Rectal smooth muscle tissue (tissue), 1 donor: Measurements from ENCODE around the gene FBXL2.
"Not testable (repeated sequence)": the region's sequence is repeated elsewhere in the genome, so short reads cannot be mapped to it uniquely, and the experiment has no call there.

Experiments
- H3K27ac ChIP-seq: one replicate; pipeline ENCODE4 v1.7.0; 2013; ENCODE audit warnings: low read depth, low read length, inconsistent platforms
- H3K27me3 ChIP-seq: one replicate; pipeline ENCODE4 v1.7.0; 2013; ENCODE audit warnings: low read length; ENCODE audit not compliant: control insufficient read depth, insufficient read depth
- H3K36me3 ChIP-seq: one replicate; pipeline ENCODE4 v1.7.0; 2013; ENCODE audit warnings: low read length; ENCODE audit not compliant: control insufficient read depth, insufficient read depth
- H3K4me1 ChIP-seq: one replicate; pipeline ENCODE4 v1.7.0; 2013; ENCODE audit warnings: low read length; ENCODE audit not compliant: control insufficient read depth, insufficient read depth
- H3K4me3 ChIP-seq: one replicate; pipeline ENCODE4 v1.7.0; 2013; ENCODE audit warnings: low read length
- H3K9ac ChIP-seq: one replicate; pipeline ENCODE4 v1.7.0; 2013; ENCODE audit warnings: low read length

FBXL2 gene

GRCh38 chr3:33394403-33395054 lies 117.3 kb downstream of the FBXL2 start:
- no peaks in the 10 kb centered on the region for H3K27me3 ChIP-seq
- H3K4me1 ChIP-seq: no peaks in the 10 kb centered on the region
- H3K4me3 ChIP-seq: no peak overlapping the region
- H3K36me3 ChIP-seq: peaks cover 32% of the 10 kb centered on the region
- no peak overlapping the region for H3K9ac ChIP-seq
- H3K27ac ChIP-seq: no peak overlapping the region

GRCh38 chr3:33395900-33396299 lies 118.7 kb downstream of the FBXL2 start:
- H3K4me3 ChIP-seq: no peak overlapping the region
- H3K9ac ChIP-seq: no peak overlapping the region
- peaks cover 33% of the 10 kb centered on the region for H3K36me3 ChIP-seq
- H3K27ac ChIP-seq: no peak overlapping the region
- no peaks in the 10 kb centered on the region for H3K27me3 ChIP-seq
- no peaks in the 10 kb centered on the region for H3K4me1 ChIP-seq

GRCh38 chr3:33398410-33398809 lies 121.2 kb downstream of the FBXL2 start:
- peaks cover 34% of the 10 kb centered on the region for H3K36me3 ChIP-seq
- H3K27ac ChIP-seq: no peak overlapping the region
- no peak overlapping the region for H3K4me3 ChIP-seq
- no peaks in the 10 kb centered on the region for H3K4me1 ChIP-seq
- H3K9ac ChIP-seq: no peak overlapping the region
- H3K27me3 ChIP-seq: no peaks in the 10 kb centered on the region

- Histone ChIP-seq H3K4me1 (no peaks in the 10 kb centered on the region), H3K27me3 (no peaks in the 10 kb centered on the region), H3K36me3 (peaks cover 28% of the 10 kb centered on the region), H3K9ac (no peak overlapping the region), H3K27ac (no peak overlapping the region), H3K4me3 (no peak overlapping the region)
Observed at GRCh38 chr3:33401781-33402180, 124.5 kb downstream of the FBXL2 start.

GRCh38 chr3:33402936-33403335 lies 125.7 kb downstream of the FBXL2 start:
- no peak overlapping the region for H3K27ac ChIP-seq
- H3K4me3 ChIP-seq: no peak overlapping the region
- peaks cover 24% of the 10 kb centered on the region for H3K36me3 ChIP-seq
- H3K4me1 ChIP-seq: no peaks in the 10 kb centered on the region
- no peaks in the 10 kb centered on the region for H3K27me3 ChIP-seq
- no peak overlapping the region for H3K9ac ChIP-seq

GRCh38 chr3:33403756-33404155 lies 126.5 kb downstream of the FBXL2 start:
- Histone ChIP-seq H3K36me3 (peaks cover 23% of the 10 kb centered on the region), H3K27me3 (no peaks in the 10 kb centered on the region), H3K4me3 (no peak overlapping the region)

GRCh38 chr3:33410816-33411215 lies 133.6 kb downstream of the FBXL2 start:
- not testable (repeated sequence) for H3K27ac ChIP-seq, H3K9ac ChIP-seq, H3K4me3 ChIP-seq, H3K27me3 ChIP-seq, H3K4me1 ChIP-seq
- H3K36me3 ChIP-seq: peaks cover 22% of the 10 kb centered on the region

More at GRCh38 chr3:33403756-33404155, 126.5 kb downstream of the FBXL2 start:
- Histone ChIP-seq H3K4me1 (no peaks in the 10 kb centered on the region), H3K27ac (no peak overlapping the region), H3K9ac (no peak overlapping the region)

- no peaks in the 10 kb centered on the region for H3K27me3 ChIP-seq
- H3K4me3 ChIP-seq: no peak overlapping the region
- no peak overlapping the region for H3K27ac ChIP-seq
- no peaks in the 10 kb centered on the region for H3K4me1 ChIP-seq
- peaks cover 12% of the 10 kb centered on the region for H3K36me3 ChIP-seq
- no peak overlapping the region for H3K9ac ChIP-seq
Observed at GRCh38 chr3:33417066-33417673, 139.9 kb downstream of the FBXL2 start.

GRCh38 chr3:33419948-33420347 lies 142.7 kb downstream of the FBXL2 start:
- Histone ChIP-seq H3K4me3 (no peak overlapping the region), H3K9ac (no peak overlapping the region), H3K27ac (no peak overlapping the region), H3K27me3 (no peaks in the 10 kb centered on the region), H3K4me1 (no peaks in the 10 kb centered on the region), H3K36me3 (peaks cover 7% of the 10 kb centered on the region)

- peaks cover 8% of the 10 kb centered on the region for H3K36me3 ChIP-seq
- H3K4me3 ChIP-seq: no peak overlapping the region
- H3K9ac ChIP-seq: no peak overlapping the region
- no peak overlapping the region for H3K27ac ChIP-seq
- no peaks in the 10 kb centered on the region for H3K27me3 ChIP-seq
- H3K4me1 ChIP-seq: no peaks in the 10 kb centered on the region
Observed at GRCh38 chr3:33420966-33421365, 143.7 kb downstream of the FBXL2 start.

- H3K36me3 ChIP-seq: peaks cover 5% of the 10 kb centered on the region
- H3K9ac ChIP-seq: no peak overlapping the region
- no peak overlapping the region for H3K4me3 ChIP-seq
- H3K27me3 ChIP-seq: no peaks in the 10 kb centered on the region
- peaks cover 2% of the 10 kb centered on the region for H3K4me1 ChIP-seq
- H3K27ac ChIP-seq: no peak overlapping the region
Observed at GRCh38 chr3:33424606-33425452, 147.6 kb downstream of the FBXL2 start.

- Histone ChIP-seq H3K9ac (no peak overlapping the region), H3K4me1 (peaks cover 2% of the 10 kb centered on the region), H3K4me3 (no peak overlapping the region), H3K27ac (no peak overlapping the region), H3K36me3 (peaks cover 5% of the 10 kb centered on the region), H3K27me3 (no peaks in the 10 kb centered on the region)
Observed at GRCh38 chr3:33425453-33425852, 148.2 kb downstream of the FBXL2 start.
